ENCODE results near the gene CRNKL1.
"Not testable (repeated sequence)": the region's sequence is repeated elsewhere in the genome, so short reads cannot be mapped to it uniquely, and the experiment has no call there.

Gene CRNKL1

GRCh38 chr20:20005342-20005741, 46.9 kb downstream of the CRNKL1 start:
- no peak for DNase-seq (ENCODE audit: low spot score)

GRCh38 chr20:20003955-20004322, 48.3 kb downstream of the CRNKL1 start:
- DNase-seq (ENCODE audit: low spot score) = not testable (repeated sequence)

- peak; percentile 91 for DNase-seq (ENCODE audit: low spot score)
These were observed 49.0 kb downstream of the CRNKL1 start for GRCh38 chr20:20003031-20003954.

GRCh38 chr20:20002101-20002998, 49.9 kb downstream of the CRNKL1 start:
- DNase-seq (ENCODE audit: low spot score) = no peak

GRCh38 chr20:20000211-20000968, 51.9 kb downstream of the CRNKL1 start:
- no peak for DNase-seq (ENCODE audit: low spot score)

- DNase-seq (ENCODE audit: low spot score) = no peak
These were observed 53.1 kb downstream of the CRNKL1 start for GRCh38 chr20:19998990-19999705.

- DNase-seq (ENCODE audit: low spot score) = no peak
These were observed 55.3 kb downstream of the CRNKL1 start for GRCh38 chr20:19996917-19997316.

GRCh38 chr20:19996222-19996621, 56.0 kb downstream of the CRNKL1 start:
- DNase-seq (ENCODE audit: low spot score) = no peak

GRCh38 chr20:19995220-19995863, 56.9 kb downstream of the CRNKL1 start:
- peak; percentile 68 for DNase-seq (ENCODE audit: low spot score)

- DNase-seq (ENCODE audit: low spot score) = peak; percentile 74
These were observed 58.2 kb downstream of the CRNKL1 start for GRCh38 chr20:19993958-19994669.

GRCh38 chr20:19992996-19993908, 59.0 kb downstream of the CRNKL1 start:
- DNase-seq (ENCODE audit: low spot score) = peak; percentile 96

GRCh38 chr20:19991854-19992253, 60.4 kb downstream of the CRNKL1 start:
- no peak for DNase-seq (ENCODE audit: low spot score)

GRCh38 chr20:19991308-19991707, 61.0 kb downstream of the CRNKL1 start:
- no peak for DNase-seq (ENCODE audit: low spot score)

- no peak for DNase-seq (ENCODE audit: low spot score)
These were observed 61.4 kb downstream of the CRNKL1 start for GRCh38 chr20:19990850-19991249.

GRCh38 chr20:19987046-19987445, 65.2 kb downstream of the CRNKL1 start:
- no peak for DNase-seq (ENCODE audit: low spot score)

- no peak for DNase-seq (ENCODE audit: low spot score)
These were observed 65.8 kb downstream of the CRNKL1 start for GRCh38 chr20:19986419-19986818.

All from COLO829 (cell line).